Thymus (tissue), 11 donors: ENCODE results near the gene PTCD1. TPM values are rescaled to one million over a fixed set of nuclear protein-coding genes. Genes with fewer than 3 reads are reported as not detected.
"Not testable (repeated sequence)": the region's sequence is repeated elsewhere in the genome, so short reads cannot be mapped to it uniquely, and the experiment has no call there.

ENCODE experiments used
- DNase-seq, 9 donors: peaks; one replicate each; pipeline ENCODE4 v3.0.0-alpha.2; 2013; ENCODE audit warnings: low spot score in 9 of 9, low read depth in 6 of 9, missing footprints in 1 of 9
- H3K27ac ChIP-seq, 2 donors: one replicate each; pipeline ENCODE4 v1.5.1; 2013; ENCODE audit warnings: control low read depth in 1 of 2, low read depth in 1 of 2, low read length in 1 of 2, mild to moderate bottlenecking in 1 of 2, moderate library complexity in 1 of 2
- H3K27me3 ChIP-seq, 2 donors: one replicate each; pipeline ENCODE4 v1.5.1; 2013; ENCODE audit warnings: low read length in 1 of 2; ENCODE audit not compliant: control insufficient read depth in 2 of 2, insufficient read depth in 1 of 2
- H3K36me3 ChIP-seq, 2 donors: one replicate each; pipeline ENCODE4 v1.5.1; 2013; ENCODE audit warnings: low read length in 1 of 2, mild to moderate bottlenecking in 1 of 2, moderate library complexity in 1 of 2; ENCODE audit not compliant: control insufficient read depth in 2 of 2, insufficient read depth in 2 of 2
- H3K4me1 ChIP-seq, 2 donors: one replicate each; pipeline ENCODE4 v1.5.1; 2013; ENCODE audit warnings: low read length in 2 of 2; ENCODE audit not compliant: control insufficient read depth in 2 of 2, insufficient read depth in 2 of 2
- H3K4me3 ChIP-seq, 2 donors: one replicate each; pipeline ENCODE4 v1.5.1; 2013; ENCODE audit warnings: low read length in 2 of 2, control low read depth in 1 of 2, mild to moderate bottlenecking in 1 of 2
- H3K9me3 ChIP-seq, 2 donors: one replicate each; pipeline ENCODE4 v1.5.1; 2013; ENCODE audit warnings: low read length in 1 of 2, mild to moderate bottlenecking in 1 of 2; ENCODE audit not compliant: control insufficient read depth in 2 of 2, insufficient read depth in 1 of 2
- WGBS: extraction: QIAGEN DNeasy Blood & Tissue Kit; methylation state at CpG from one replicate; pipeline ENCODE4 v1.1.7; 2013; 5-methylcytosine and 5-hydroxymethylcytosine counted together
- polyA plus RNA-seq: library from polyadenylated mRNA; stranded (reverse); fragments of 200-250 nt; gene quantifications from one replicate; pipeline ENCODE4 v1.2.3, GENCODE V29; 2013
- total RNA-seq: library from RNA; stranded (reverse); fragments of 120-200 nt; gene quantifications from one replicate; pipeline ENCODE4 v1.2.4, GENCODE V29; 2013
- donor health status: healthy.

The PTCD1 gene
- total and polyA plus RNA-seq, 2 donors: 2.8 TPM

DNA sequence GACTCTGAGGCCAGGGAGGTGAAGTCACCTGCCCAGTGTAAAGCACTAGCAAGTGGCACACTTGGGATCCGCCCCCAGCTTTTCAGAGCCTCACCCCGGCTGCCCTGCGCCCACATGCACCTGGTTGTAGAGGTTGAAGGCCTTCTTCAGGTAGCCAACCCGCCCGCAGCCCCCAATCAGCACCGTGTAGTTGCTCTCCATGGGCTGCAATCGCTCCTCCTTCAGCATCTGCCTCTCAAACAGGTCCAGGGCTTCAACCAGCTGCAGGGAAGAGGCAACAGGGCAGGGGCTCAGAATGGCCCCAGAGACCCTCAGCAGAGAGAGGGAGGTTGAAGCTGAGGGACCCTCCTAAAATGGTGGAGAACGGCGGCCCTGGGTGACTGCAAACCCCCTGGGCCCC is 5.4 kb downstream of the PTCD1 start:
- WGBS: 96% methylated on average over 9 of the region's 9 CpGs
- Histone ChIP-seq H3K27ac (no peak overlapping the region), H3K9me3 (no peaks in the 10 kb centered on the region), H3K4me3 (no peak overlapping the region), H3K4me1 (peaks cover 6 to 7% of the 10 kb centered on the region in 2 donors), H3K36me3 (peaks cover 28 to 42% of the 10 kb centered on the region in 2 donors), H3K27me3 (no peaks in the 10 kb centered on the region)
- no peak for DNase-seq

- H3K4me1 ChIP-seq, H3K27ac ChIP-seq, H3K27me3 ChIP-seq, H3K9me3 ChIP-seq, DNase-seq, H3K4me3 ChIP-seq: not testable (repeated sequence)
- peaks cover 28 to 42% of the 10 kb centered on the region in 2 donors for H3K36me3 ChIP-seq
- 96% methylated on average over 13 of the region's 13 CpGs for whole genome bisulfite sequencing
These were observed 6.7 kb downstream of the PTCD1 start for GRCh38 chr7:99431756-99432540.

GRCh38 chr7:99429756-99430155 is 8.8 kb downstream of the PTCD1 start:
- no peak for DNase-seq
- no peaks in the 10 kb centered on the region for H3K9me3 ChIP-seq
- H3K27me3 ChIP-seq: no peaks in the 10 kb centered on the region
- no peak overlapping the region for H3K27ac ChIP-seq
- no peaks in the 10 kb centered on the region for H3K4me1 ChIP-seq
- peaks cover 31 to 46% of the 10 kb centered on the region in 2 donors for H3K36me3 ChIP-seq
- WGBS: 98% methylated on average over 8 of the region's 8 CpGs
- no peak overlapping the region for H3K4me3 ChIP-seq

DNA sequence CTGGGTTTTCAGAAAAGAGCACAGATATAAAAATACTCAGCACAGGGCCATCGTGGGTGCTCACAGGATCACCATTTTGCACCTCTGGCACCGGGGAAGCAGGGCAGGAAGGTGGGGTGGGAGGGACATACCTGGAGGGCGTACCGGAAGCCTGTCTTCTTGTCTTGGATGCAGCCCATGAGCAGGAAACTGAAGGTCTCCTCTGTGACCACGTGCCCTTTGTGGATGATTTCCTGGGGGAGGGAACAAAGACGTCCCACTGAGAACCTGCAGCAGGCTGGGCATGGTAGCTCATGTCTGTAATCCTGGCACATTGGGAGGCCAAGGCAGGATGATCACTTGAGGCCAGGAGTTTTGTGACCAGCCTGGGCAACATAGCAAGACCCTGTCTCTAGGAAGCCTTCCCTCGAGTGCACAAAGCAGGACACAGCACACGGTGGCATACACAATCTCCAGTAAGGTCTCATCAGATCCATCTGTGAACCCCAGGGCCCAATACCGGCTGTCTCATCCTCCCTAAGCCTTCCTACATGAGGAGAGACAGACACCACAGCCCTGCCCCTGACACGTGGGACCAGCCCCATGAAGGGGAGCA is 9.5 kb downstream of the PTCD1 start:
- H3K4me1 ChIP-seq: no peaks in the 10 kb centered on the region
- WGBS: 84% methylated on average over 10 of the region's 10 CpGs
- H3K9me3 ChIP-seq: no peaks in the 10 kb centered on the region
- DNase-seq: no peak
- H3K4me3 ChIP-seq: no peak overlapping the region
- no peaks in the 10 kb centered on the region for H3K27me3 ChIP-seq
- H3K36me3 ChIP-seq: peaks cover 34 to 49% of the 10 kb centered on the region in 2 donors
- H3K27ac ChIP-seq: no peak overlapping the region

DNA sequence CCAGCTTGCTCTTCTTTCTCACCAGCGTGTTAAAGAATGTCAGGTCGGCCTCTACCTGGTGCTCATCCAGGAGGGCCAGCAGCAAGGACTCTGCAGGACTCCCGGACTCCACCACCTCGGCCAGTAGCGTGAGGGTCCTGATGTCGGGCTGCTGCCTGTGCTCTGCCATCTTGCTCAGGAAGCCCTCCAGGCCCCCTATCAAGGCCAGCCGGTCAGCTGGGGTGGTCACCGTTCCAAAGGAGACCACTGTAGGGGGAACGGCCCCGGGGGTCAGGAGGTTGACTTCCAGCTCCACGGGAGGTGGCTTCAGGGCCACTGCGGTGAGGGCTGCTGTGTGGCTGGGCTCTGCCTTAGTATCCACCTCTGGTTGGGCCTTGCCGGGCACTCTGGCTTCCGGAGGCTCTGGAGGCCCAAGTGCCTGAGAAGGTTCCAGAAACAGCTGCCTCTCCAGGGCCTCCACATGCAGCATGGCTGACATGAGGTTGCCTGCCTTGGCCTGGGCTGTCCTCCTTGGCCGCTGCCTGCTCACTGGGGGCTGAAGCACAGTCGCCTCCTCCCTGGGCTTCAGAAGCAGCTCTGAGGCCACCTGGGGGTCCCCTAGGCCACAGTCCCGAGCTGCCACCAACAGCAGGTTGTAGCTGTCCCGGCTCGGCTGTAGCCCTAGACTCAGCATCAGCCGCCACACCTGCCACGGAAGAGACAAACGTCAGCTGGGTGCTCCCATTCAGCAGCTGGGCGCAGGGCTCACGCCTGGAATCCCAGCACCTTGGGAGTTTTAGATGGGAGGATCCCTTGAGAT is 13.5 kb downstream of the PTCD1 start:
- Histone ChIP-seq H3K27me3 (no peaks in the 10 kb centered on the region), H3K36me3 (peaks cover 45 to 49% of the 10 kb centered on the region in 2 donors), H3K4me1 (no peaks in the 10 kb centered on the region), H3K4me3 (no peak overlapping the region), H3K27ac (no peak overlapping the region), H3K9me3 (no peaks in the 10 kb centered on the region)
- whole genome bisulfite sequencing: 94% methylated on average over 24 of the region's 24 CpGs
- no peak for DNase-seq

DNA sequence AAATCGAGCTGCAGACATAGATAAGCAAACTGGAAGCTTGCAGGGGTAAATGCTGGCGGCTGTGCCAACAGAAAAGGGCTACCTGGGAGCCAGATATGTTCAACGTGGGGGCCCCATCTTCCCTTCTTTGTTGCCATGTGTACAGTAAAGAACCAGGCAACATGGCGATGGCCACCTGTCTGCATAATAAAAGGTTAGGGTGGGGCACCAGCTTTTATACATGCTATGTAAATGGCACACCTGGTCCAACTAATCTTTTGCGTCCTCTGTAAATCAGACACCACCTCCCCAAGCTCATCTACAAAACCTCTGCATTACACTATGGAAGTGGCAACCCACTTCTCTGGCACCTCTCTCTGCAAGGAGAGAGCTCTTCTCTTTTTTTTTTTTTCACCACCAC is 16.0 kb downstream of the PTCD1 start:
- no peaks in the 10 kb centered on the region for H3K4me1 ChIP-seq
- H3K4me3 ChIP-seq: no peak overlapping the region
- no peak for DNase-seq
- WGBS: 95% methylated on average over 5 of the region's 5 CpGs
- H3K27me3 ChIP-seq: no peaks in the 10 kb centered on the region
- H3K27ac ChIP-seq: no peak overlapping the region
- peaks cover 53 to 61% of the 10 kb centered on the region in 2 donors for H3K36me3 ChIP-seq
- H3K9me3 ChIP-seq: no peaks in the 10 kb centered on the region

- WGBS: 98% methylated on average over 11 of the region's 11 CpGs
- Histone ChIP-seq H3K27ac (no peak overlapping the region), H3K36me3 (peaks cover 57 to 65% of the 10 kb centered on the region in 2 donors), H3K4me1 (no peaks in the 10 kb centered on the region), H3K9me3 (no peaks in the 10 kb centered on the region), H3K4me3 (no peak overlapping the region), H3K27me3 (no peaks in the 10 kb centered on the region)
- no peak for DNase-seq
These were observed 16.4 kb downstream of the PTCD1 start for GRCh38 chr7:99422186-99422585.

DNA sequence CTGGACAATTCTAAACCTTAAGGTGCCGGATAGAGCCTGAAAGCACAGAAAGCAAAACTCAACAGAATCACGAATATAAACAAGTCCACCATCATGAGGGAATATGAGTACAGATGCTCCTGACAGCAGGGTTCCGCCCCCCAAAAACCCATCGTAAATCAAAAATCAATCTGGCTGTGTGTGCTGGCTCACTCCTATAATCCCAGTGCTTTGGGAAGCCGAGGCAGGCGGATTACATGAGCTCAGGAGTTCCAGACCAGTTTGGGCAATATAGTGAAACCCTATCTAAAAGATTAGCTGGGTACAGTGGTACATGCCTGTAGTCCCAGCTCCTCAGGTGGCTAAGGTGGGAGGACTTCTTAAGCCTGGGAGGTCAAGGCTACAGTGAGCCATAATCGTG is 17.6 kb downstream of the PTCD1 start:
- peaks cover 68 to 77% of the 10 kb centered on the region in 2 donors for H3K36me3 ChIP-seq
- DNase-seq: no peak
- H3K27me3 ChIP-seq: no peaks in the 10 kb centered on the region
- no peaks in the 10 kb centered on the region for H3K4me1 ChIP-seq
- no peak overlapping the region for H3K27ac ChIP-seq
- no peaks in the 10 kb centered on the region for H3K9me3 ChIP-seq
- WGBS: 97% methylated on average over 7 of the region's 7 CpGs
- H3K4me3 ChIP-seq: no peak overlapping the region

GRCh38 chr7:99420213-99420612 is 18.4 kb downstream of the PTCD1 start:
- 99% methylated on average over 5 of the region's 5 CpGs for WGBS
- Histone ChIP-seq H3K27me3 (no peaks in the 10 kb centered on the region), H3K27ac (no peak overlapping the region), H3K9me3 (no peaks in the 10 kb centered on the region), H3K4me1 (no peaks in the 10 kb centered on the region), H3K4me3 (no peak overlapping the region), H3K36me3 (peaks cover 72 to 81% of the 10 kb centered on the region in 2 donors)
- DNase-seq: no peak
